Mesothelial cell of epicardium (in vitro differentiated cells): ENCODE measurements around the gene SLC37A3. TPM values are rescaled to one million over a fixed set of nuclear protein-coding genes. Genes with fewer than 3 reads are reported as not detected.
A peak's percentile ranks its signal among the peaks of the same experiment; 100 is the strongest.

Experiments
- DNase-seq, 2 experiments: peaks; one replicate each; pipeline ENCODE4 v3.0.0; 2021; ENCODE audit warnings: low spot score in 2 of 2; ENCODE audit not compliant: unreplicated experiment in 2 of 2
- H3K27ac Mint-ChIP-seq: 2 replicates; pipeline ENCODE4 v1.8.0; 2021; ENCODE audit warnings: mixed read lengths
- H3K27me3 Mint-ChIP-seq: 2 replicates; pipeline ENCODE4 v1.8.0; 2021; ENCODE audit warnings: low read depth, mixed read lengths
- H3K36me3 Mint-ChIP-seq: 2 replicates; pipeline ENCODE4 v1.8.0; 2021; ENCODE audit warnings: mixed read lengths
- H3K4me1 Mint-ChIP-seq: 2 replicates; pipeline ENCODE4 v1.8.0; 2021; ENCODE audit warnings: mixed read lengths
- H3K4me3 Mint-ChIP-seq: 2 replicates; pipeline ENCODE4 v1.8.0; 2021; ENCODE audit warnings: mild to moderate bottlenecking, moderate library complexity, mixed read lengths
- H3K9me3 Mint-ChIP-seq: 2 replicates; pipeline ENCODE4 v1.8.0; 2021; ENCODE audit warnings: mixed read lengths
- total RNA-seq: library from RNA; stranded (reverse); gene quantifications from 3 replicates; pipeline ENCODE4 v1.2.1, GENCODE V29; 2021
- TF ChIP-seq, protein P1 (sequence below): fragments of 200-600 bp; sonication (generic); IDR thresholded peaks from one replicate; pipeline ENCODE4 v1.5.0; 2021; ENCODE audit warnings: antibody characterized with exemption; ENCODE audit not compliant: unreplicated experiment

SLC37A3 gene
- total RNA-seq, 1 donor from 2014 or later: 116 TPM

DNA sequence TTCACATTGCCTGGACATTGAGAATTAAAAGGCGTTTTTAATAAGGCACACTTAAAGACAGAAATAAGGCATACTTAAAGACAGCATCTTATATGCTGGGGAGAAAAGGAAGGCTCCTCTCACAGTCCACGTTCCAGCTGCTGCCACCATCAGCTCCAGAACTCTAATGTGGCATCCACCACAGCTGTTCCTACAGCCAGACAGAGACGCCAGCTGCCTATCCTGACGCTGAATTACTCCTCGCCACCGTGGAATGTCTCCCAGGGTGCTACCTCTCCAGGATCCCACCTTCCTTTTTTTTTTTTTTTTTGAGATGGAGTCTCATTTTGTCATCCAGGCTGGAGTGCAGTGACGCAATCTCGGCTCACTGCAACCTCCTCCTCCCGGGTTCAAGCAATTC, 30.8 kb downstream of the SLC37A3 start:
- no peak overlapping the region for H3K27ac Mint-ChIP-seq
- TF ChIP-seq, protein P1, sequence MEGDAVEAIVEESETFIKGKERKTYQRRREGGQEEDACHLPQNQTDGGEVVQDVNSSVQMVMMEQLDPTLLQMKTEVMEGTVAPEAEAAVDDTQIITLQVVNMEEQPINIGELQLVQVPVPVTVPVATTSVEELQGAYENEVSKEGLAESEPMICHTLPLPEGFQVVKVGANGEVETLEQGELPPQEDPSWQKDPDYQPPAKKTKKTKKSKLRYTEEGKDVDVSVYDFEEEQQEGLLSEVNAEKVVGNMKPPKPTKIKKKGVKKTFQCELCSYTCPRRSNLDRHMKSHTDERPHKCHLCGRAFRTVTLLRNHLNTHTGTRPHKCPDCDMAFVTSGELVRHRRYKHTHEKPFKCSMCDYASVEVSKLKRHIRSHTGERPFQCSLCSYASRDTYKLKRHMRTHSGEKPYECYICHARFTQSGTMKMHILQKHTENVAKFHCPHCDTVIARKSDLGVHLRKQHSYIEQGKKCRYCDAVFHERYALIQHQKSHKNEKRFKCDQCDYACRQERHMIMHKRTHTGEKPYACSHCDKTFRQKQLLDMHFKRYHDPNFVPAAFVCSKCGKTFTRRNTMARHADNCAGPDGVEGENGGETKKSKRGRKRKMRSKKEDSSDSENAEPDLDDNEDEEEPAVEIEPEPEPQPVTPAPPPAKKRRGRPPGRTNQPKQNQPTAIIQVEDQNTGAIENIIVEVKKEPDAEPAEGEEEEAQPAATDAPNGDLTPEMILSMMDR: no peak
- H3K36me3 Mint-ChIP-seq: peaks cover 33% of the 10 kb centered on the region
- H3K9me3 Mint-ChIP-seq: no peaks in the 10 kb centered on the region
- no peaks in the 10 kb centered on the region for H3K27me3 Mint-ChIP-seq
- H3K4me3 Mint-ChIP-seq: no peak overlapping the region
- DNase-seq: no peak
- peaks cover 4% of the 10 kb centered on the region for H3K4me1 Mint-ChIP-seq

GRCh38 chr7:140364819-140365218, 33.5 kb downstream of the SLC37A3 start:
- TF ChIP-seq, protein P1: no peak
- H3K9me3 Mint-ChIP-seq: peaks cover 5% of the 10 kb centered on the region
- H3K36me3 Mint-ChIP-seq: peaks cover 33% of the 10 kb centered on the region
- peak overlapping the region; percentile 70 for H3K27ac Mint-ChIP-seq
- DNase-seq: no peak
- H3K4me1 Mint-ChIP-seq: peaks cover 4% of the 10 kb centered on the region
- H3K4me3 Mint-ChIP-seq: no peak overlapping the region
- no peaks in the 10 kb centered on the region for H3K27me3 Mint-ChIP-seq

GRCh38 chr7:140360697-140361229, 37.6 kb downstream of the SLC37A3 start:
- Mint-ChIP-seq H3K4me3 (no peak overlapping the region), H3K36me3 (peaks cover 34% of the 10 kb centered on the region), H3K27me3 (no peaks in the 10 kb centered on the region), H3K4me1 (peaks cover 4% of the 10 kb centered on the region), H3K27ac (no peak overlapping the region), H3K9me3 (peaks cover 5% of the 10 kb centered on the region)
- no peak for DNase-seq
- TF ChIP-seq, protein P1: no peak

DNA sequence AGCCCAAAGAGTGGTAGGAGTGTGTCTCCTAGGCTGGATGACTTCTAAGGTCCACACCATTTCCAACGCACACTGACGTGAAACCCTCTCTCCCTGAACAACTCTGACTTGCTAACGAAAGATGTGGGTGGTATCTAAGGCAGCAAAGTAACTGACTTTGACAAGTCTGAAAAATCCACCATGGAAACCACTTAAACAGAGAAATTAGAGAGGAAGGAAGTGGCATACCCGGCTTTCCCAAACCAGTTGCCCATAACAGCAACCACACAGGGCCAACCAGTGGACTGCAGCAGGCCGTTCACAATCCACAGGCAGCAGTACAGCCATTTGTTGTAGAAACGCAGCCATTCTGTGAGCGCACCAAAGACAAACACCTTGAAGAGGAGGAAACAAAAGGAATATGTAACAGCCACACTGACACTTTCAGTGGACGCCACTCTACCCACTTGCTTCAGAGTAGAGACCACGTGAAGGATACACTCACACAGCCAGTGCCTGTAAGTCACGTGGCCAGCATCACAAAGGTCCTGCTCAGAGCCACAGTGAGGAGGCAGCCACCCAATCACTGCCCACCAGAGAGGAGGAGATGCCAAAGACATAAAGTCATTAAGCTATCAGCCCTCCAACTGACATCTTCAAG, 39.8 kb downstream of the SLC37A3 start:
- Mint-ChIP-seq H3K27ac (no peak overlapping the region), H3K36me3 (peaks cover 41% of the 10 kb centered on the region), H3K4me1 (no peaks in the 10 kb centered on the region)

DNA sequence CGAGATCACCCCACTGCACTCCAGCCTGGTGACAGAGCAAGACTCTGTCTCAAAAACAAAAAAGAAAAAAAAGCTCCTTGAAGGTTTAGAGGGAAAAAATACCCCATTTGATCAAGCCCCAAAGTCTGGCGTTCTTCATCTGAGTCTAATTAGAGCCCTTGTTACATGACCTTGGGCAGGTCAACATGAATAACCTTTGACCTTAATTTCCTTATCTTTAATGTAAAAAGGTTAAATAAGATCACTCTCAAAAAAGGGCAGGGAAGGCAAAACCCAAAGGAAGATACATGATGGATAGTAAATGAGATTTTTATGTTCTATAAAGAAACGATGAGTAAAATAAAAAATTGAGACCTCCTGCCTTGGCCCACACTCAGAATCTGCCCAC, 40.3 kb downstream of the SLC37A3 start:
- H3K4me3 Mint-ChIP-seq: no peak overlapping the region
- peaks cover 5% of the 10 kb centered on the region for H3K9me3 Mint-ChIP-seq
- no peak overlapping the region for H3K27ac Mint-ChIP-seq
- TF ChIP-seq, protein P1: no peak
- DNase-seq: no peak
- H3K27me3 Mint-ChIP-seq: no peaks in the 10 kb centered on the region
- H3K36me3 Mint-ChIP-seq: peaks cover 44% of the 10 kb centered on the region
- H3K4me1 Mint-ChIP-seq: no peaks in the 10 kb centered on the region

More for the DNA sequence above, 39.8 kb downstream of the SLC37A3 start:
- H3K4me3 Mint-ChIP-seq: no peak overlapping the region
- DNase-seq: no peak
- TF ChIP-seq, protein P1: no peak
- no peaks in the 10 kb centered on the region for H3K27me3 Mint-ChIP-seq
- peaks cover 5% of the 10 kb centered on the region for H3K9me3 Mint-ChIP-seq
